Left ventricle myocardium superior (tissue), 1 donor: Measurements from ENCODE around the gene P2RY6. TPM values are rescaled to one million over a fixed set of nuclear protein-coding genes. Genes with fewer than 3 reads are reported as not detected.

Experiments used
- ATAC-seq: fragments of 200-7000 bp; cut with Tn5 transposase; one replicate; pipeline ENCODE4 v1.9.1; 2020; ENCODE audit warnings: mild to moderate bottlenecking, moderate library complexity
- DNase-seq: peaks from one replicate; pipeline ENCODE4 v3.0.0-alpha.2; 2020
- intact Hi-C: fragments of 100-400 bp; cut with micrococcal nuclease; formaldehyde crosslinking; loops from one replicate; pipeline ENCODE4 v1.11.0; 2022
- total RNA-seq: library from RNA; stranded (reverse); fragmentation: NEBNext Ultra II Directional; extraction: Animal tissue kit (Norgen Biotek cat#: 25700); gene quantifications from one replicate; pipeline ENCODE4 v1.2.1, GENCODE V29; 2021
- donor health status: DM: no; HTN: yes; CAD: no; lungs with severe emphysema.

P2RY6 gene
- total RNA-seq, 1 donor from 2014 or later: 1.5 TPM

DNA sequence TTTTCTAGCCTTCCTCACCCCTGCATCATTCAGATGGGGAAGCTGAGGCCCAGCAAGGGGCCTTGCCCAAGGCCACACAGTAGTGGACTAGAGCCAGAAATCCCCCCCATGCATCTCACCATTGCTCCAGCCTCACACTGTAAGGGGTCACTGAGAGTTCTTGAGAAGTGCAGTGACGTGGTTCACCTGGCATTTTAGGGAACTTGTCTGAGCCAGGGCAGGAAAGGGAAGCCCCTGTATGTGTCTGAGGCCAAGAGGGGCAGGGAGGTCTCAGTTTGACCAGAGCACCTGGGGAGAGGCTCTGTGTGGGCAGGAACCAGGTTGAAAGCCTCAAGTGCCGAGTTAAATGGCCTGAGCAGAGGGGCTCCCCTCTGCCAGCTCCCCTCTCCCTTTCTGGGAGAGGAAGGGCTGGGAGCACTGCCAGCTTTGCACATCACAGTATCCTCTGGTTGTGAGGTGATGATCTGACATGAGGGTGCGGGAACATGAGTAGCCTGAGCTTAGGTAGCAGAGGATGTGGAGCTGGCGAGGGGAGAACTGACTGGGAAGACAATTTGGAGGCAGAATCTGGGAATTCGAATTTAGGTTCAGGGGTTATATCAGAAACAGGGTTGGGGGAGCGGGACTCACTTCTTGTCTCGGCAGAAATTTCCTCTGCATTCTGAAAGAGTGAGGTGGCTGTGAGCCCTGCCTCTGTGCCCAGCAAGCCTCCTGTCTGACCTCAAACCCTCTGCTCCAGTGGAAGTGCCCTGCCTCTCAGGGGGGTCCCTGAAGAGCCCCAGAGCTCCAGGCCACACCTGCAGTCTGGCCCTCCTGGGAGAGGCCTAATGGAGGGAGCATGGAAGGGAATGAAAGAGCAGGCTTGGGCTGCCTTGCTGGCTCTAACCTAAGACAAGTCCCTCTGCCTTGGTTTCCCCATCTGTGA, 50.5 kb downstream of the P2RY6 start:
- no peak for DNase-seq
- intact Hi-C loops: no loop called here

DNA sequence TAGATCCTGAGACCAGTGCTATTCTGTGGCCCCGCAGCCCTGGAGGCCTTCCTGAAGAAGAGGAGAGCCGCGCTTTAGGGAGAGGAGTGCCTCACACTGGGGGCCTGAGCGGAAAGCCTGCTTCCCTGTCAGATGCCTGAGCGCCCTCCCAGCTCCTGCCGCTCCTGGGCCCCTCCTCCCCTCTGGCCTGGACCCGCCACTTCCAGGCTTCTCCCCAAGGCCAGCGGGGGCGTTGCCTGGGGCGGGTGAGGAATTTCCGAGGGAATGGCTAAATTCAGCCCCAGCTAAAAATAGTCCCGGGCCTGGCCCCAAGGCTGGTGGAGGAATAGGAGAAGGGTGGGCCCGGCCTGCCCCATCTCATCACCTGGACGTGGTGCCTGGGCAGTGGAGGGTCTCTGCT, 51.3 kb downstream of the P2RY6 start:
- ATAC-seq (peak; percentile 65), DNase-seq (peak; percentile 87)
- intact Hi-C loops: no loop called here

More for the DNA sequence above, 50.5 kb downstream of the P2RY6 start:
- ATAC-seq: no peak

DNA sequence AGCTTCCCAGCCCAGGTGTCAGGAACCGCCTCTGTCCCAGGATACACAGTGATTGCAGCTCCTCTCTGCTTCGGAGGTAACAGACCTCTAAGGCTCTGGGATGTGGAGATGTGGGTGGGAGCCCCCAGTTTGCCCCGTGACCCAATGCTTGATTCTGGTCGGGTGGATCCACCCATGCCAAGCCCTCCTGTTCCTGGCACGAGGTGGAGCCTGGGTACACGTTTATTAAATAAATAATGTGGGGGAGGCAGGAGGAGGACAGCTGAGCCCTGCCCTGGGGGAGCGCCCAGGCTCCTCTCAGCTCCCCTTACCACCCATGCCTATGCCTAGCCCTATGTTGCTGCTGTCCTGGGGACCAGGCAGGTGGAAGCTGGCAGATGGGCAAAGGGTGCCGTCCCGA, 52.0 kb downstream of the P2RY6 start:
- no peak for ATAC-seq
- intact Hi-C loops: no loop called here
- DNase-seq: no peak

DNA sequence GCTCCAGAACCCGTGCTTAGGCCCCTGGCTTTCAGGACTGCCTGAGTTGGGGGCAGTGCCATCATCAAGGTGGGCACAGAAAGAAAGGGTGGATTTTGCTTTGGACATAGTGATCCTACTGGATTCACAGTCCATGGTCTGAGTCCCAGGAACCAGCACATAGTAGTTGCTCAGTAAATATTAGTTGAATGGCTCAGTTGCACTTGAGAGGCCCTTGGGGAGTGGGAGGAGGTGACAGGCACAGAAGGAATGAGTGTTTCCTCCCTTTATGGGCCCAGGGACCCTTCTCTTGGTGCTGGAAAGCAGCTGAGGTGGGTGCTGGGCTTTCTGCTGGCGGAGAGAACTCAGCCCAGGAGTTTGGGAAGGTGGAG, 52.5 kb downstream of the P2RY6 start:
- ATAC-seq (no peak), DNase-seq (no peak)
- intact Hi-C loops: no loop called here

DNA sequence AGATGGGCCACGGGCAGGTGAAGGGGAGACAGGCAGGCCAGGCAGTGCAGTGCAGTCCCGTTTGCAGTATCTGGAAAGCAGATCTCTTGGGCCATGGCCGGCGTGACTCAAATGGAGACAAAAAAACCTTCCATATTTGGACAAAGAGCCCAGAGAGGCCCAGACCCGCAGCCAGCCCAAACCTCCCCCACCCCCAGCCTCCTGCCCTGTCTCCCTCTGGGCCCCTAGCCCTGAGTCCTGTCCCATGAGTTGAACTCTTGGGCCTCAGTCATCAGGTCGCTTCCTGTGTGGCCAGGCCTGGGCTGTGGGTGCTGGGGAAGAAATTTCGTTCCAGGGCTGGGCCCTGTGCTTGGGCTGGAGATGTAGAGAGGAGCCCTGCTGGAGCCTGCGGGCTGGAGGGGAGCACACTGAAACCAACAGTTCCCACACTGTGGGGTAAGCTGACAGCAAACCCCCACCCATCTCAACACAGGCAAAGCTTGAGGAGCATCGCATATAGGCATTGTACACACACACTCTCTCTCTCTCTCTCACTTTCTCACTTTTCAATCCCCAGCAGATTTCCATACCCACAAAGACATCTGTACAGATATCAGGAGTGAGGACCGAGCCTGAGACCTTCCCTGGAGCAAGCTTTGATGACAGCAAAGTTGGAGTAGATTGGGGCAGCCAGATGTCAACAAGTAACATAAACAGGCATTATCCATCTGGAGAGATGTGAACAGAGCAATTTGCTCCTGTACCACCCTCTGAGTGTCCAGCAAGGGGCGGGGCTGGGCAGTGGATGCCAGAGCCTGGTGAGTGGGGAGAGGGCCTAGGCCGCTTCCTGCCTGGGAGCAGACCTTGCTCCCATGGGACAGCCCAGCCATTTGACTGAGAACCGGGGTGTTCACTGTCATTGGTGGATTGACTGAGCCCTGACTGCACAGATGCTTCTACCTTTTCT, 53.2 kb downstream of the P2RY6 start:
- ATAC-seq (peak; percentile 9), DNase-seq (peak; percentile 53)
- intact Hi-C loops: no loop called here

DNA sequence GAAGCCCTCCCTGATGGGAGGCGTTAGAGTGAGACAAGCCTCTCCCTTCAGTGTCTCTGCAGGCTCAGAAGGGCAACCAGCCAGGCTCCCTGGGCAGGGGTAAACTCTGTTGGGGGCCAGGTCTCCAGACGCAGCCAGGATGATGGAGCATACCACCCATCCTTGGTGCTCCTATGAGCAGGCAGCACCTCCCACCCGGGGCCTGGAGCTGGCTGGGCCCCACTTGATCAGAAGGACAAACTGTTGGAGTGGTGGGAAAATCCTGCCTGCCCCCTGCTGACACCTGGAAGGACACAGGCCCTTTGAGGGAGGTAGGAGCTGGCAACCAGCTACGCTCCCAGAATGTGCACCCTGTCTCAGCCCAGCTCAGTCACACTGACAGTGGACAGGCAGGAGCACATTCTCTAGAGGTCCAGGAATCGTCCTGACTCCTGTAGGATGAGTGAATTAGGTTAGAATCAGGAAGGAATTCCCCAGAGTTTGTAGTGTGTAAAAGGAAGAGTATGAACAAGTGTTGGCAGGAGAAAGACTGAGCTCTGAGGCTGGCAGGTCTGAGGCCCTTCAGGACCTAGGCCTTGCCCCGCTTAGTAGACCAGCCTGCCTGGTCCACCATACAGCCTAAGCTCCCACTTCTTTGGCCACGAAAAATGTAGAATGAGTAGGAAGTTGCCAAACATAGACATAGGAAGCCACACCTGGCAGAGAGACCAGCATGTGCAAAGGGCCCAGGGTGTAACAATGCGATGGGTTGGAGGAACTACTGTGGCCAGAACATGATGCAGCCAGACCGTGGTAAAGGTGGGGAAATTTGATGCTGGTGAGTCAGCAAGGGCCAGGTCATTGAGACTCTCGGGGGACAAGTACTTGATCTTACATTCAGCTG, 55.0 kb downstream of the P2RY6 start:
- intact Hi-C loops: no loop called here
- peak; percentile 30 for ATAC-seq
- DNase-seq: peak; percentile 41

DNA sequence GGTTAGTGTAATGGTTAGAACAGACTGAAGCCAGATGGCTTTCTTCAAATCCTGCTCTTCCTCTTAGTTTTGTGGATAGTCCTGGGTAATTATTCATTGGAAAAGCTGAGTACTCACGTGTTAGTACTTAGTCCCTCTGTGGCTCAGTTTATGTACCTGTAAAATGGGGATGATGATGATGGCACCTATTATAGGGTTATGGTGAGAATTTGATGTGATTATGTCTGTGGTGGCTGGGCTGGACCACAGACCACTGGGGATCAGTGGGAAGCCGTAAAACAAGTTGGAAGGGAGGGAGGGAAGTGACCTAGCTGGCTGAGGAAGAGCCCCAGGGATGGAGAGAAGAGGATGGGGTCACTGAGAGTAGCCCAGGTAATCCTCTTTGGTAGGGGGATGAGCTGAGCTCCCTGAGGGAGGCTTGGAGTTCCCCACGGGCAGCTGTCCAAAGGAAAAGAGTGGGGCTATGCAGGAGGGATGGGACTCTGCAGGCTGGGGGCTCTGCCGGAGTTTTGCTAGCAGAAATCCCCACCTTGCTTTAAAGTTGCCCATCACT, 55.8 kb downstream of the P2RY6 start:
- intact Hi-C loops: no loop called here
- ATAC-seq (no peak), DNase-seq (no peak)

DNA sequence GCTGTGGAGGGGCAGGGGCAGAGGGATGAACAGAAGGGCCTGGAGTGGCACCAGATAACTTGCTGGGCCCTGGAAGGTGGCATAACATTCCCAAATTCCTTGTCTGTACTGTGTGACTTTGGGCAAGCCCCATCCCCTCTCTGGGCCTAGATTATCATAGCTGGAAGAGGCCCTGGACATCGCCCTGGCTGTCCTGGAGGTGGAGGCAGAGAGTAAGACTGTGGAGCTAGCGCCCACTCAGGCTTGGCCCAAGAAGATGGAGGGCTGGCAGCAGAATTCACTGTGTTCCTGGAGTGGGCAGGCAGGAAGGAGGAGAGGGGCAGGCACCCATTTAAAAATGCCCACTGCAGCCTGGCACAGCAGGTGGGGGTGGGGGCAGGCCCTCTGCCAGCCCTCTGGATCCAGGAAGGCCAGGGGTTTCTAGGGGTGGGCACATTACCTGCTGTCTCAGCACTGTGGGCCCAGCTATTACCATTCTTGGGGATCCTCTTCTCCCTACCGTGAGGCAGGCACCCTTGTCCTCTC, 58.5 kb downstream of the P2RY6 start:
- ATAC-seq (no peak), DNase-seq (no peak)
- intact Hi-C loops: no loop called here

DNA sequence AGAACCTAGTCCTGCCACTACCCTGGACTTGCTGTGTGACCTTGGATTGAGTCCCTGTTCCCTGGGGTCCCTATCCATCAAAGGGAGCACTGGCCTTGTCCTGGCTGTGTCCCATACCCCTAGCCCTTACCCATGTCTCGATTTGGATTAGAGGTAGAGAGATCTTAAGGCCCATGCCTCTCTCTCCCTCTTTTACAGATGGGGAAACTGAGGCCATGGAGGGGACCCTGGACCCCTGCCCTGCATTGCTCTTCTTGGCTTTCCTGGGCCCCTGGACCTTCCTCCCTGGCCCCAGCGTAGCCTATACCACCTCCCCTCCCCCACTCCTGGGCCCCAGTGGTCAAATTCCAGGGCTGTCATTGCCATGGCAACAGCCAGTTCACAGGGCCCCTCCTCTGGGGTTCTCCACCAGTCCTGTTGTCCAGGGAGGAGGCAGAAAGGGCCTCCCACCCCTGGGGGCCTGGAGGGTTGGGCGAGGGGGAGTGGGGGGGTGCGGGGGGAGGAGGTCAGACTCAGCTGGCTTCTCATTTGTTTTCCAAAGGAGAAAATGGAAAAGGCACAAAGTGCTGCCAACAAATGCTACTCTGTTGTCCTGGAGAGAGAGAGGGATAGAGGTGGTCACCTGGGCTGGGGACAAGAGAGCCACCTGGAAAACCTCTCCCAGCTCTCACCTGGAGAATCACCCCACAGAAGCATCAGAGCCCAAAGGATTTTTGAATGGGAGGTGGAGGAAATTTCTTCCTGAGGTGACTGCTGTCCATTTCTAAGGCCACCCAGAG, 59.2 kb downstream of the P2RY6 start:
- intact Hi-C loops: no loop called here
- ATAC-seq (peak; percentile 5), DNase-seq (peak; percentile 55)

DNA sequence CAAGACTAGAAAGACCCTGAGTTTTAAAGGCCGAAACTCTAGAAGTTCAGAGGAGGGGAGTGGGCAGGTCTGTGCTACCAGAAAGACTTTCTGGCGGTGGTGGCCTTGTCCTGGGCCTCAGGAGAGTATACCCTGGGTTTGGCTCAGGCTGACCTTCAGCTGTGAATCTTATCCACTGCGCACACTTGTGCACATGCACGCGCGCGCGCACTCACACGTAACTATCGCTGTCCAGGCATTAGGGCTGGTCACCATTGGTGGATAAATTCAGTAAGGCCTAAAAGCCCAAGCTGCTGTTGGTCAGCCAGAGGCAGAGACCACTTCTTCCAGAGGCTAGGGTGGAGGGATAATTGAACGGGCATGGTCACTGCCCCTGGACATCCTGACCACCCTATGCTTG, 61.0 kb downstream of the P2RY6 start:
- intact Hi-C loops: no loop called here
- DNase-seq (no peak), ATAC-seq (no peak)

DNA sequence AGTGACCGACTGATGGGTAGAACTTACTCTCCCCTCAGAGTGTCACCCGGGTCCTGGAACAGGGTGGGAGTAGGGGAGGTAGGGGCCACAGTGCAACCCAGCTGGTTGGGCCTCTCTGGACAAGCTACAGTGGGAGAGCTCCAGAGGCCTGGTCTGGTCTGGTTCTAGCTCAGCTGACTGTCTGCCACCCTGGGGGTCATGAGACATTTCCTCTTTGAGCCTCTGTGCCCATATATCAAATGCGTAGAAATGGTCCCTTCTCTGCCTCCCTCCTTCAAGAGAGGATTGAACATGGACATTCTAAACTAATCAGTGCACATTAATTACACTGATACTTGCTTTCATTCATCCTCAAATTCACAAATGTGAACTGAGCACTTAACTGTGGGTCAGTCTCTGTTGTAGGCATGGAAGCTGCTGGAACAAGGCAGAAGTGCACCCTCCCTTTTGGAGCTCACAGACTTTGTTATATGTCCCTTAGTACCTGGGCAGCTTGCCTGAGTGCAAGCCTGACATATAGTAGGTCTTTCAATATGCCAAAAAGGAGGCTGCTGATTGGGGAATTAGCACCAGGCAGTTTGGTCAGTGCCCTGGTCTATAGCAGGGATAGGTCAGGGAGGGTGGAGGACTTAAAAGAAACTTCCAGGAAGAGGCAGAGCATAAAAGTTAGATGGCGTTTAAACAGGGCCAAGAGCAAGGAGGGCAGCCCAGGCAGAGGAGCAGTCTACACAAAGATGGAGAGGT, 61.7 kb downstream of the P2RY6 start:
- ATAC-seq: no peak
- intact Hi-C loops: no loop called here
- no peak for DNase-seq

DNA sequence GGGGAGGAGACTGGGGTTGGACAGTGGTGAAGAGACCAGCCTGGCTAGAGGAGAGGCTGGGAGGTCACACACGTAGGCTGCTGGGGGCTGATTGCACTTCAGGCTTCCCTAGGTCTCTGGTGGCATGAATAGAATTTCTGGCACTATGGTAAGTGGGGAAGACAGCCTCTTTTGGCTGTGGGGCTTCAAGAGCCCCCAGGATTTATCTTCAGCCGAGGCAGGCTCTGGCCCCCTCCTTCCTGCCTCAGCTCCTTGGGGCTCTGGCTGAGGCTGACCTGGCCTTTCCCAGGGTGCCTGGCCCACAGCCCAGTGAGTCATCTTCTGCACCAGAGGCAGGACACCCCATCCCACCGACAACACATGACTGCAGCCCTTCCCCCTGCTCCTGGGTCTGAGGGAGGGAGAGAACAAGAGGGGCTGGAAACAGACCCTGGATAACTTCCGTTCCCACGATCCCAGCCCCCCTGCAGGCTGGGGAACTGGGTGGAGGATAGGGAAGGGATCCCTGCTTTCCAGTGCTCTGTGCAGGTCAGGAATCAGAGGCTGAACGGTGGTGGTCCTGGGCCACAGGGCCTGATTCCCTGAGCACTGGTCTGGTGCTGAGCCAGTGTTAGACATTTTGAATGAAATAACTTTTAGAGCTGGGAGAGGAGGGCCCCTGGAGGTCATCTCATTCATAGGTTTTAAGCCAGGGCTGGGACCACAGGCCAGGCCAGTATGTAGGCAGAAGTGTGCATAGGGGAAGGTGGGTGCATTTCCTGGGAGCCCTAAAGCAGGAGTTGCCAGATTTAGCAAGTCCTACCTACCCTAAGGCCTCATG, 62.5 kb downstream of the P2RY6 start:
- peak; percentile 88 for DNase-seq
- intact Hi-C loops: loop anchor here (5.0 kb wide), 1 partner anchor 32 kb away; no protein-coding TSS in a partner anchor
- ATAC-seq: peak; percentile 79

DNA sequence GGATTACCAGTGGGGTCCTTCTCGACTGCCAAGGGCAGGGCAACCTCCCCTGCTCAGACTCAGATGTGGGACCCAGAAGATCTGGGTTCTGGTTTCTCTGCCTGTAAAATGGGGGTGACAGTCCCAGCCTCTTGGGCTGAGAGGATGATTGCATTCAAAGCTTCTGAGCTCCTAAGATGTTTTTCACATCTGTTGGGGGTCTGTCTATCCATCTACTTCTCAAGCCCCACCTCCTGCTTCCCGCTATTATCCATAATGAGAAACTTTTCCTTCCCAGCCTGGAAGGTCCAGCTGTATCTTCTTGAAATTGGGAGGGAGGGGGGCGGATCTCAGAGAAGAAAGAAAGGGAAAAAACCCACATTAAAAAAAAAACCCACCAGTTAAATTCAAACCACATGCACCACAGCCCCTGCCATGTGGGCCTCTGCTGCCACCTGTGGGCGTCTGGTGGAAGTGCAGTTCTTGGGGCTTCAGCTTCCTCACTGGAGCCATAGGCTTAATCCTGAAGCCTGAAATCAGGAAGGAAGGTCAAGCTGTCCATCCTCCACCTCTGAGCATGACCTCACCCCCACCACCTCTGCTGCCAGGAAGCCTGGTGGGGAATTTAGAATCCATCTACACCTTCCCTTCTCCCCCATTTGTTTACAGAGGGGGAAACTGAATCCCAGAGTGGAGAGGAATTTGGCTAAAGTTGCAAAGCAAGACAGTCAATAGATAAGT, 63.2 kb downstream of the P2RY6 start:
- DNase-seq: peak; percentile 89

DNA sequence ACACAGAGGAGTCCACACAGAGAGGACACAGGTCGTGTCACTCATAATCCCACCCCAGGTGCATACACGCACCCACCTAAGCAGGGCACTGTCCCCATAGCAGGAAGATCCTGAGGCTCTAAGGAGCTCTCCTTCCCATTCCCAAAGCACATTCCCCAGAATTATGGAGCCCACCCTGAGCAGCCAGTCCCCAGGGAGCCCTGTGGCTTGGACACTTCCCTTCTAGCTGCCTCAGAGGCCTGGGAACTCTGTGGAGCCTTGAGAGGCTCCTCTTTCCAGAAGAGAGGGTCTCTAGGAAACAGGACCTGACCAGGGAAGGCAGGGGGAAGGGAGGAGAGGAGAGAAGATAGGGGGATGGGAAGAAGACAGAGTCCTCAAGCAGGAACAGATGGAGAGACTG, 65.7 kb downstream of the P2RY6 start:
- ATAC-seq (no peak), DNase-seq (no peak)
- intact Hi-C loops: loop anchor here (5.0 kb wide), 1 partner anchor 36 kb away; no protein-coding TSS in a partner anchor

More for the DNA sequence above, 63.2 kb downstream of the P2RY6 start:
- peak; percentile 69 for ATAC-seq
- intact Hi-C loops: loop anchor here (5.0 kb wide), 1 partner anchor 33 kb away; no protein-coding TSS in a partner anchor

DNA sequence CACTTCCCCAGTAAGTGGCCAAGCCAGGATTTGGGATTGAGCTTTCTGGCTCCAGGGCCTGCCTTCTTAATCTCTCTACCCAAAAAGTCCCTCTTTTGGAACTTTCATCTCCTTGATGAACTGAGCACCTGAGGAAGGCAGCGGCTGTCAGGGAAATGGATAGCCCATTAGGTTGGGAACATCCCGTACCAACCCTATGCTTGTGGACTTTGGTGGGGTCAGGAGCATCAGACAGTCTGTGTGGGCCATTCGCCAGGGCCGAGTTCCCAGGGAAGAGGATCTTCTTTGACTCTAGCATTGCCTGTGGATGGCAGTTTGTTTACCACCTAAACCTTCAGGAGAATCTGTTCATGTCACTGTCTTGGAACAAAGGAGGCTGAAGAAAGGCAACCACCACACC, 66.1 kb downstream of the P2RY6 start:
- ATAC-seq: no peak
- intact Hi-C loops: loop anchor here (5.0 kb wide), 1 partner anchor 36 kb away; no protein-coding TSS in a partner anchor
- DNase-seq: no peak
